Kidney epithelial cell (primary cell): Measurements from ENCODE around the gene DMXL2. TPM values are rescaled to one million over a fixed set of nuclear protein-coding genes. Genes with fewer than 3 reads are reported as not detected.
A peak's percentile ranks its signal among the peaks of the same experiment; 100 is the strongest.

Experiments
- DNase-seq: peaks from one replicate; pipeline ENCODE4 v3.0.0-alpha.2; 2010; ENCODE audit warnings: low read depth
- H3K27me3 ChIP-seq: 2 replicates; pipeline ENCODE4 v1.6.0; 2011; ENCODE audit warnings: low read length; ENCODE audit not compliant: control insufficient read depth, insufficient read depth
- H3K36me3 ChIP-seq: 2 replicates; pipeline ENCODE4 v1.5.1; 2011; ENCODE audit warnings: low read length; ENCODE audit not compliant: control insufficient read depth, insufficient read depth
- H3K4me3 ChIP-seq: 2 replicates; pipeline ENCODE4 v1.5.1; 2011; ENCODE audit warnings: low read depth, mild to moderate bottlenecking, control low read depth, low read length
- total RNA-seq: library from RNA; depleted of rRNA; stranded (reverse); fragments of >200 nt; gene quantifications from 2 replicates; pipeline ENCODE4 v1.2.3, GENCODE V29; 2015
- TF ChIP-seq, protein P1 (sequence below): IDR thresholded peaks from 2 replicates; pipeline ENCODE4 v1.5.1; 2011; ENCODE audit warnings: mild to moderate bottlenecking, moderate library complexity, low read length, control low read depth, inconsistent platforms; ENCODE audit not compliant: insufficient read depth, poor library complexity, severe bottlenecking

DMXL2 gene, protein sequence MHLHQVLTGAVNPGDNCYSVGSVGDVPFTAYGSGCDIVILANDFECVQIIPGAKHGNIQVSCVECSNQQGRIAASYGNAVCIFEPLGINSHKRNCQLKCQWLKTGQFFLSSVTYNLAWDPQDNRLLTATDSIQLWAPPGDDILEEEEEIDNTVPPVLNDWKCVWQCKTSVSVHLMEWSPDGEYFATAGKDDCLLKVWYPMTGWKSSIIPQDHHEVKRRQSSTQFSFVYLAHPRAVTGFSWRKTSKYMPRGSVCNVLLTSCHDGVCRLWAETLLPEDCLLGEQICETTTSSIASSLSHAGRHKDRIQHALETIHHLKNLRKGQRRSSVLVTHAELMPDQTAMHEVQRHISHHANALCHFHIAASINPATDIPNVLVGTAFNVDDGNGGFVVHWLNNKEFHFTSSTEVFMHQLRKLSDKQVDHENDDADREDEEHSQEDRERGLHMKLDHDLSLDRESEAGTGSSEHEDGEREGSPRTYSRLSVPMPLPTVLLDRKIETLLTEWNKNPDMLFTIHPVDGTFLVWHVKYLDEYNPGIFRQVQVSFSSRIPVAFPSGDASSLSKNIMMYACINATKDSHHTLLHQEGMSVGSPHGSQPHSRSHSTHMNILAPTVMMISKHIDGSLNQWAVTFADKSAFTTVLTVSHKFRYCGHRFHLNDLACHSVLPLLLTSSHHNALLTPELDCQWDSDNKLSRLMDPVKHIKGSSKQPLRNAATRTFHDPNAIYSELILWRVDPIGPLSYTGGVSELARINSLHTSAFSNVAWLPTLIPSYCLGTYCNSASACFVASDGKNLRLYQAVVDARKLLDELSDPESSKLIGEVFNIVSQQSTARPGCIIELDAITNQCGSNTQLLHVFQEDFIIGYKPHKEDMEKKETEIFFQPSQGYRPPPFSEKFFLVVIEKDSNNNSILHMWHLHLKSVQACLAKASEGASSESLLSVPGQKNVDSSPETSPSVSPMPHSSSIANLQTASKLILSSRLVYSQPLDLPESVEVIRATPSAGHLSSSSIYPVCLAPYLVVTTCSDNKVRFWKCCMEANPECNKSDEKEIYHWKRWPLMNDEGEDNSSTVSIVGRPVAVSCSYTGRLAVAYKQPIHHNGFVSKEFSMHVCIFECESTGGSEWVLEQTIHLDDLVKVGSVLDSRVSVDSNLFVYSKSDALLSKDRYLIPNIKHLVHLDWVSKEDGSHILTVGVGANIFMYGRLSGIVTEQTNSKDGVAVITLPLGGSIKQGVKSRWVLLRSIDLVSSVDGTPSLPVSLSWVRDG (N-terminal part only)
- total RNA-seq: 14.2 and 31.7 TPM in 2 replicates

DNA sequence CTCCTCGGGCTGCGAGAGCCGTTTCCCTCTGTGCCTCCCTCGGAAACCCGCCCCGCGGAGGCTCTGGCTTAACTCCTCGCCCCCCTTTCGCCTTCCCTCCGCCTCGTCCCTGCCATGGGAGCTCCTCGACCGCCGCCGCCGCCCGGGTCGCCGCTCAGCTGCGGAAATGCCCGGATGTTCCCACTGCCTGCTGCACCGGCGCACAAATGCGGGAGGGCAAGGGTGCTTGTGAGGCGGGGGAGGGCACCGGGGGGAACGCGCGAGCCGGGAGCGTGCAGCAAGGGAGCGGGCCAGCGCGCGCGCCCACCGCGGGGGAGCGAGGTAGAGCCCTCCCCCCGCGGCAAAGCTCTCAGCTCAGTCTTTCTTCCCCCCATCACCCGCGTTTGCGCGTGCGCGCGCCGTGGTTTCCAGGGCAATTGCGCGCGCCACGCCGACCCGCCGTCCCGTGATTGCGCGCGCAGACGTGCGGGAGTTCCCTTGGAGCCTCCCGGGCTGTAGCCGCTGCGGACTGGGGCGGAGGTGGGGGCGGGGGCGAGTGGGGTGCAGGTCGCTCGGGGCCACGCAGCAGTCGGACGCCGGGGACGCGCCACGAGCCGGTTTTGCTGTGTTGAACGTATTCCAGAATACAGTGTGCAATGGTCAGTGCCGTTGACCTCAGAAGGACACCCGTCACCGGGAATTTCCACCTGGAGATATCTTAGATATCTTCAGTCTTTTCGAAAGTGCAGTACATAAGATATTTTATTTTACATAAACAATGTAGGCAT lies at the start of gene DMXL2:
Gene DMXL2, minus strand, starts transcription at position 168 of the 767 bp plus-strand sequence. CDS start 226 bp downstream, outside the sequence.
- TF ChIP-seq, protein P1, sequence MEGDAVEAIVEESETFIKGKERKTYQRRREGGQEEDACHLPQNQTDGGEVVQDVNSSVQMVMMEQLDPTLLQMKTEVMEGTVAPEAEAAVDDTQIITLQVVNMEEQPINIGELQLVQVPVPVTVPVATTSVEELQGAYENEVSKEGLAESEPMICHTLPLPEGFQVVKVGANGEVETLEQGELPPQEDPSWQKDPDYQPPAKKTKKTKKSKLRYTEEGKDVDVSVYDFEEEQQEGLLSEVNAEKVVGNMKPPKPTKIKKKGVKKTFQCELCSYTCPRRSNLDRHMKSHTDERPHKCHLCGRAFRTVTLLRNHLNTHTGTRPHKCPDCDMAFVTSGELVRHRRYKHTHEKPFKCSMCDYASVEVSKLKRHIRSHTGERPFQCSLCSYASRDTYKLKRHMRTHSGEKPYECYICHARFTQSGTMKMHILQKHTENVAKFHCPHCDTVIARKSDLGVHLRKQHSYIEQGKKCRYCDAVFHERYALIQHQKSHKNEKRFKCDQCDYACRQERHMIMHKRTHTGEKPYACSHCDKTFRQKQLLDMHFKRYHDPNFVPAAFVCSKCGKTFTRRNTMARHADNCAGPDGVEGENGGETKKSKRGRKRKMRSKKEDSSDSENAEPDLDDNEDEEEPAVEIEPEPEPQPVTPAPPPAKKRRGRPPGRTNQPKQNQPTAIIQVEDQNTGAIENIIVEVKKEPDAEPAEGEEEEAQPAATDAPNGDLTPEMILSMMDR: no peak
- no peaks in the 10 kb centered on the region for H3K36me3 ChIP-seq
- DNase-seq: peak; percentile 23
- H3K4me3 ChIP-seq: peak within 1 kb of the TSS; percentile 83
- H3K27me3 ChIP-seq: no peaks in the 10 kb centered on the region

DNA sequence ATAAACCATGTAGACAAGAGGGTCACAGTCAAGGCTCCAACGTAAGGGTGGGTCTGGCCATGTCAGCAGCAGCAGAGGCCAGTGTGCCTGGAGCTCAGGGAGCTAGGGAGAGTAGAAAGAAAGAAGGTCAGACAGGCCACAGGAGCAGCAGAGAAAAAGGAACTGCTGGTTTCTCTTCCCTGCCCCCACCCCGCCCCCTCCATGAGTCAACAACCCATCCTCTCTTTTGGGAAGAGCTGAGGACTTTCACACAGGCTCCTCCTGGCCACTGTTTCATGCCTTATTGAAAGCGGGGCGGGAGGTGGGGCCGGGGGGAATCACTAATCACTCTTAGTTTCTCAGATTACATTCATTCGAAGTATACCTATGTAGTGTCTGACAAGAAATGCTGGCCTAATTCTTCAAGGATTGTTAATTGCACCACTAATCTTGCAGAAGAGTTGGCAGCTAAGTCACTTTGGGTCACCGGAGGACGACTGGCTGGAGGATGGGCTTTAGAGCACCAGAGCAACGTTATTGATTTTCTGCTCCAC lies 49.6 kb upstream of the DMXL2 start:
- H3K4me3 ChIP-seq: no peak overlapping the region
- H3K36me3 ChIP-seq: no peaks in the 10 kb centered on the region
- TF ChIP-seq, protein P1: no peak
- no peak for DNase-seq
- peaks cover 5% of the 10 kb centered on the region for H3K27me3 ChIP-seq

DNA sequence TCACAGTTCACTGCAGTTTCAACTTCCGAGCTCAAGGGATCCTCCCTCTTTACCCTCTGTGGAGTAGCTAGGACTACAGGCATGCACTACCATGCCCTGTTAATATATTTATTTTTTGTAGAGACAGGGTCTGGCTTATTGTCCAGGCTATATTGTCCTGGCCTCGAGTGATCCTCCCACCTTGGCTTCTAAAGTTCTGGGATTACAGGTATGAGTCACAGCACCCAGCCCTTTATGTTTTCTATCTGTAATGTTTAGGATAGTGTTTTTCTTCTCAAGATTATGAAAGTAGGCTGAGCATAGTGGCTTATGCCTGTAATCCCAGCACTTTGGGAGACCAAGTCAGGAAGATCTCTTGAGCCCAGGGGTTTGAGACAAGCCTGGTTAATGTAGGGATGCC lies 46.8 kb upstream of the DMXL2 start:
- Histone ChIP-seq H3K27me3 (peaks cover 2% of the 10 kb centered on the region), H3K4me3 (no peak overlapping the region), H3K36me3 (no peaks in the 10 kb centered on the region)
- no peak for DNase-seq
- TF ChIP-seq, protein P1: no peak

DNA sequence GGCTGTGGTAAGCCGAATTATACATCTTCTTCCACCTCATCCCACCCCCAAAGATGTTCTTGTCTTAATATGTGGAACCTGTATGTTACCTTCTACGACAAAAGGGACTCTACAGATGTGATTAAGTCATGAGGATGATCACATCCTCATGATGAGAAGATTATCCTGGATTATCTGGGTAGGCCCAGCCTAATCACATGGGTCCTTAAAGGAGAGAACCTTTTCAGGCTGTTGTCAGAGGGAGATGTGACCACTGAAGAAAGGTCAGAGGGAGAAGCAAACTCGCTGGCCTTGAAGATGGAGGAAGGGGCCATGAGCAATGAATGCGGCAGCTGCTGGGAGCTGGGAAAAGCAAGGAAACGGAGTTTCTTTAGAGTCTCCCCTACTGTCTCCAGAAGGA lies 45.9 kb upstream of the DMXL2 start:
- no peak for DNase-seq
- no peaks in the 10 kb centered on the region for H3K36me3 ChIP-seq
- TF ChIP-seq, protein P1: no peak
- H3K4me3 ChIP-seq: no peak overlapping the region
- H3K27me3 ChIP-seq: peaks cover 2% of the 10 kb centered on the region

DNA sequence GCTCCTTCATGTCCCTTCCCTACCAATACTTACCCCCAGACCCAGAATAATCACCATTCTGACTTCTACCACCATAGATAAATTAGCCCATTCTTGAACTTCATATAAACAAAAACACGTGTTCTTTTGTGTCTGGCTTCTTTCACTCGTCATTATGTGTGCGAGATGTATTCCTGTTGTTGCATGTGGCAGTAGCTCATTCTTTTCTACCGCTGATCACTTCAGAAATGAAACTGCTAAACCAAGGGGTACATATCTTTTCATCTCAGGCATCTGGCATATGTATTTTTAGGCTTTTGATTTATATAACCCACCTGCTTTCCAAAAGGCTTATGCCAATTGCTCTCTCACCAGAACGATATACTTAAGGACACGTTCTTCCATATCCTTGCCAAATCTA lies 44.9 kb upstream of the DMXL2 start:
- no peak for DNase-seq
- H3K27me3 ChIP-seq: peaks cover 2% of the 10 kb centered on the region
- H3K36me3 ChIP-seq: no peaks in the 10 kb centered on the region
- TF ChIP-seq, protein P1: no peak
- no peak overlapping the region for H3K4me3 ChIP-seq
